Smooth muscle cell (in vitro differentiated cells): ENCODE measurements around the gene MEIS1. TPM values are rescaled to one million over a fixed set of nuclear protein-coding genes. Genes with fewer than 3 reads are reported as not detected.

ENCODE experiments used
- DNase-seq: peaks from one replicate; lab custom pipeline; 2025; ENCODE audit not compliant: unreplicated experiment; lab: John Stamatoyannopoulos, UW
- H2AFZ ChIP-seq: fragments of 200-600 bp; sonication (generic); 2 replicates; pipeline ENCODE4 v1.6.0; 2016; ENCODE audit warnings: antibody characterized with exemption, low read depth, mild to moderate bottlenecking
- H3F3A ChIP-seq: fragments of 200-600 bp; sonication (generic); 2 replicates; pipeline ENCODE4 v1.6.0; 2017; ENCODE audit warnings: antibody characterized with exemption, low read depth
- H3K27ac ChIP-seq: fragments of 200-600 bp; sonication (generic); 2 replicates; pipeline ENCODE4 v1.5.1; 2016; ENCODE audit warnings: low read depth, mild to moderate bottlenecking
- H3K27me3 ChIP-seq: fragments of 200-600 bp; sonication (generic); 2 replicates; pipeline ENCODE4 v1.6.1; 2016; ENCODE audit warnings: low read depth, mild to moderate bottlenecking
- H3K36me3 ChIP-seq: fragments of 200-600 bp; sonication (generic); 2 replicates; pipeline ENCODE4 v1.5.1; 2016; ENCODE audit warnings: low read depth
- H3K4me1 ChIP-seq: fragments of 200-600 bp; sonication (generic); 2 replicates; pipeline ENCODE4 v1.5.1; 2016; ENCODE audit warnings: low read depth
- H3K4me2 ChIP-seq: fragments of 200-600 bp; sonication (generic); 2 replicates; pipeline ENCODE4 v1.6.0; 2016; ENCODE audit warnings: mild to moderate bottlenecking
- H3K4me3 ChIP-seq: fragments of 200-600 bp; sonication (generic); 2 replicates; pipeline ENCODE4 v1.5.1; 2016; ENCODE audit warnings: mild to moderate bottlenecking
- H3K79me2 ChIP-seq: fragments of 200-600 bp; sonication (generic); 2 replicates; pipeline ENCODE4 v1.6.0; 2016; ENCODE audit warnings: low read depth, mild to moderate bottlenecking
- H3K9ac ChIP-seq: fragments of 200-600 bp; sonication (generic); 2 replicates; pipeline ENCODE4 v1.6.0; 2016; ENCODE audit warnings: low read depth
- H3K9me3 ChIP-seq: fragments of 200-600 bp; sonication (generic); replicated peaks from 2 replicates; pipeline ENCODE4 v1.5.1; 2016; ENCODE audit warnings: low read depth
- H4K20me1 ChIP-seq: fragments of 200-600 bp; sonication (generic); 2 replicates; pipeline ENCODE4 v1.6.0; 2016; ENCODE audit warnings: low read depth
- CTCF ChIP-seq: fragments of 200-600 bp; sonication (generic); IDR thresholded peaks from 2 replicates; pipeline ENCODE4 v1.5.1; 2017; ENCODE audit warnings: borderline replicate concordance, mild to moderate bottlenecking, antibody characterized with exemption; ENCODE audit not compliant: insufficient read depth, poor library complexity, severe bottlenecking
- WGBS: methylation state at CpG from one replicate; pipeline ENCODE4 v1.1.7; 2016; ENCODE audit warnings: low lambda C conversion rate; 5-methylcytosine and 5-hydroxymethylcytosine counted together
- polyA plus RNA-seq: library from polyadenylated mRNA; unstranded; fragments of >200 nt; fragmentation: Nextera tagmentation; extraction: Ambion mirVana; gene quantifications from 2 replicates; pipeline ENCODE4 v1.2.1, GENCODE V29; 2016
- total RNA-seq: library from RNA; depleted of rRNA; stranded (reverse); fragments of >200 nt; gene quantifications from 2 replicates; pipeline ENCODE4 v1.2.3, GENCODE V29; 2014

Gene MEIS1
- total and polyA plus RNA-seq, 2 experiments from 2014 or later: 15.6 to 15.8 TPM

GRCh38 chr2:66561645-66562303, 126.8 kb downstream of the MEIS1 start:
- Histone ChIP-seq H3K4me2 (no peak overlapping the region), H2AFZ (no peak overlapping the region), H3F3A (no peaks in the 10 kb centered on the region), H3K79me2 (peaks cover 10% of the 10 kb centered on the region), H3K27ac (no peak overlapping the region), H3K4me1 (peaks cover 29% of the 10 kb centered on the region), H3K9me3 (no peaks in the 10 kb centered on the region), H3K4me3 (no peak overlapping the region), H3K36me3 (no peaks in the 10 kb centered on the region), H3K27me3 (no peaks in the 10 kb centered on the region), H4K20me1 (no peaks in the 10 kb centered on the region), H3K9ac (no peak overlapping the region)
- 60% methylated on average over 3 of the region's 3 CpGs for WGBS
- no peak for DNase-seq
- no peak for TF ChIP-seq CTCF

GRCh38 chr2:66562304-66562685, 127.4 kb downstream of the MEIS1 start:
- Histone ChIP-seq H3K79me2 (peaks cover 10% of the 10 kb centered on the region), H3K4me3 (no peak overlapping the region), H3K9ac (no peak overlapping the region), H3K36me3 (no peaks in the 10 kb centered on the region), H4K20me1 (no peaks in the 10 kb centered on the region), H3K27ac (no peak overlapping the region), H3F3A (no peaks in the 10 kb centered on the region), H3K4me1 (peaks cover 34% of the 10 kb centered on the region), H3K9me3 (no peaks in the 10 kb centered on the region), H2AFZ (no peak overlapping the region), H3K27me3 (no peaks in the 10 kb centered on the region), H3K4me2 (no peak overlapping the region)
- 97% methylated on average over 1 of the region's 1 CpG for WGBS
- DNase-seq: no peak
- no peak for TF ChIP-seq CTCF

- Histone ChIP-seq H3K9ac (no peak overlapping the region), H4K20me1 (no peaks in the 10 kb centered on the region), H3K79me2 (peaks cover 10% of the 10 kb centered on the region), H3K9me3 (no peaks in the 10 kb centered on the region), H3K36me3 (no peaks in the 10 kb centered on the region), H3K27me3 (no peaks in the 10 kb centered on the region), H3F3A (no peaks in the 10 kb centered on the region), H3K27ac (no peak overlapping the region), H3K4me2 (no peak overlapping the region), H3K4me3 (no peak overlapping the region), H3K4me1 (peaks cover 36% of the 10 kb centered on the region), H2AFZ (no peak overlapping the region)
- no peak for DNase-seq
- WGBS: 98% methylated on average over 1 of the region's 1 CpG
- no peak for TF ChIP-seq CTCF
These were observed 128.5 kb downstream of the MEIS1 start for GRCh38 chr2:66563473-66563872.

- peaks cover 10% of the 10 kb centered on the region for H3F3A ChIP-seq
- no peak overlapping the region for H3K4me3 ChIP-seq
- peaks cover 10% of the 10 kb centered on the region for H3K79me2 ChIP-seq
- no peaks in the 10 kb centered on the region for H3K9me3 ChIP-seq
- no peak overlapping the region for H3K4me2 ChIP-seq
- no peak for DNase-seq
- WGBS: 84% methylated on average over 1 of the region's 1 CpG
- no peak for TF ChIP-seq CTCF
- H2AFZ ChIP-seq: no peak overlapping the region
- no peaks in the 10 kb centered on the region for H3K27me3 ChIP-seq
- peaks cover 54% of the 10 kb centered on the region for H3K4me1 ChIP-seq
- H3K9ac ChIP-seq: no peak overlapping the region
- H4K20me1 ChIP-seq: no peaks in the 10 kb centered on the region
- H3K36me3 ChIP-seq: no peaks in the 10 kb centered on the region
- H3K27ac ChIP-seq: no peak overlapping the region
These were observed 130.4 kb downstream of the MEIS1 start for GRCh38 chr2:66565291-66565690.
